ENCODE results near the gene LSM14B. TPM values are rescaled to one million over a fixed set of nuclear protein-coding genes. Genes with fewer than 3 reads are reported as not detected.
A peak's percentile ranks its signal among the peaks of the same experiment; 100 is the strongest.

The LSM14B gene
- polyA plus RNA-seq, 6 donors from 2014 or later, result 1.1 to 3.4 (median 1.2) TPM; not detected in 1

DNA sequence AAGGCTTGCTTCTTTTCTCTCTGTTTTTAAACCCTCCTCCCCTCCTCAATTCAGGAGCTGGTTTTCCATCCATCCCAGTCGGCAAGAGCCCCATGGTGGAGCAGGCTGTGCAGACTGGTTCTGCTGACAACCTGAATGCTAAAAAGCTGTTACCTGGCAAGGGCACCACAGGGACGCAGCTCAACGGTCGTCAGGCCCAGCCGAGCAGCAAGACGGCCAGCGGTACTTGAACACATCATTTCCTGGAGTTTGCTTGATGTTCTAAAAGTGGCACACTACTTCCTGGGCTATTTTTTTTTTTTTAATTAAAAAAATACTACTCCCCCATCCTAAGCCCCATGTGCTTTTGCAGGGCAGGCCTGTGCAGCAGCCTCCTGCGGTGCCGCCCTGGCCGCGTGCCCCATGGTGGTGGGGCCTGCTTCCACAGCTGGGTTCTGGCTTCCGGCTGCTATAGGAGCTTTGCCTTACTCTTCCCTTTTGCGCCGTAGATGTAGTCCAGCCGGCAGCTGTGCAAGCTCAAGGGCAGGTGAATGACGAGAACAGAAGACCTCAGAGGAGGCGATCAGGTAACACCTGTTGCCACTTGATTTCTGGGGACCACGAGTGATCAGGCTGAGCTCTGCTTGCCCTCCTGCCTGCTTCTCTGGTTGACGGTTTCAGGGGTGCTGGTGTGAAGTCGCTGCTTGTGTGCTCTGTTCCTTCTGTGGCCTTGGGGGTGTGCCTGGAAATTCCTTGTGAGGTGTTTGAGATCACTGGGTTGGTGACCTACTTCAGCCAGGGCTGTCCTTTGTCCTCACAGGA, 7.7 kb downstream of the LSM14B start:
- Mint-ChIP-seq H3K9me3 (no peaks in the 10 kb centered on the region), H3K36me3 (peaks cover 20 to 22% of the 10 kb centered on the region in 2 donors), H3K4me3 (peak overlapping the region in 6 of 8 donors; percentile 38 to 67 (median 58)), H3K27ac (peak overlapping the region; percentile 41 to 96 (median 80)), H3K27me3 (no peaks in the 10 kb centered on the region), H3K4me1 (peaks cover 24 to 64% (median 48%) of the 10 kb centered on the region in 3 donors)
- DNase-seq, result no peak
- ATAC-seq (ENCODE audit: low read depth in 2 of 2), result peak; percentile 28 to 49

DNA sequence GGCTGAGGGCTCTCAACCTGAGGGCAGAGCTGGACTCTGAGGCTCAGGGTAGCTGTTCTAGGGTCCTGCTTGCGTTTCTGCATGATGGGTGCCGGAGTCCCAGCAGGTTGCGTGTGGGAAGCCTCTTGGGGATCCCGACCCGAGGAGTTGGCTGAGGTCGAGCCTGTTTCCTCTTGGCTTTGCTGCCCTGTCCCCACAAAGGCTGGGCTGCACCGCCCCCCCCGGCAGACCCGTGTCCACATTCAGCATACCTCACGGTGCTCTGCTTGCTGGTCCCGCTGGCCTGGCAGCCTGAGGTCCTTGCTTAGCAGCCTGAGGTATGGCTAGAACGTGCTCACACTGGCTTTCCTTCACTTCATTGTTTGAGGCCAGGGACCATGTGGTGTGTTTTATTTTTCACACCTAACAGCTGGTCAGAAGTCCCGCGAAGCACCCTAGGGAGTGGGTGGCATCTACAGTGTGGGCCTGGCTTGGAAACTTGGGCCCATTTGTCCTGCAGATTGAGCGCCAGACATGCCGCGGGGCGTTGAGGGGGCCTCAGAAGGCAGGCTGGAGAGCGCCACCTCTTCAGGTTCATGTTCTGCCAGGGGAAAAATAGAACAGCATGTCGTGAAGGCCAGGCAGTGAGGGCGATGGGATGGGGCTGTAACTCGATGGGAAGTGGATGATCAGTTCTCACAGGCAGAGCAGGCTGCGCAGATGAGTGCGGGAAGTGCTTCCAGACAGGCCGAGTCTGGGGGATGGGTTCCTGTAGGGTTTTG, 9.5 kb downstream of the LSM14B start:
- Mint-ChIP-seq H3K27me3 (no peaks in the 10 kb centered on the region), H3K4me3 (peak overlapping the region in 5 of 8 donors; percentile 32 to 77 (median 71)), H3K27ac (peak overlapping the region in 3 of 6 donors; percentile 36 to 94 (median 78)), H3K36me3 (peaks cover 27 to 29% of the 10 kb centered on the region in 2 donors), H3K4me1 (peaks cover 28 to 61% (median 54%) of the 10 kb centered on the region in 3 donors), H3K9me3 (no peaks in the 10 kb centered on the region)
- no peak for DNase-seq
- ATAC-seq (ENCODE audit: low read depth in 2 of 2), result no peak

DNA sequence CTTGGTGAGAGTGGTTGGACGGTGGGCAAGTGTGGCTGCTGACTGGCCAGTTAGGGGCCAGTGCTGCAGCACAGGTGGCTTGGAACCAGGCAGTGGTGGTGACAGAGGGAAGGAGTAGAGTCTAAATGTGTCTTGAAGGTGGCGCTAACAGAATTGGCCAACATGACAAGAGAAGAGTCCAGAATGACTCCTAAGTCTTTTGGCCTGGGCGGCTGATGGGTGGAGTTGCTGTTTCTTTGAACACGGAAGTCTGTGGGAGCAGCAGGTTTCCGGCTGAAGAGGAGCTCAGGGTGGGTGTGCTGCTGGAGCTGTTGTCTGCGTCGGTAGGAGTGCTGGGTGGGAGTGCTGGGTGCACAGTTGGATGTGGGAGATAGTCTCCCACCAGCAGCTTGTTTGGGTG, 10.1 kb downstream of the LSM14B start:
- no peaks in the 10 kb centered on the region for H3K9me3 Mint-ChIP-seq
- ATAC-seq (ENCODE audit: low read depth in 2 of 2) (no peak), DNase-seq (no peak)
- peak overlapping the region in 6 of 8 donors; percentile 38 to 77 (median 58) for H3K4me3 Mint-ChIP-seq
- peak overlapping the region in 4 of 6 donors; percentile 36 to 94 (median 82) for H3K27ac Mint-ChIP-seq
- peaks cover 27 to 63% (median 57%) of the 10 kb centered on the region in 3 donors for H3K4me1 Mint-ChIP-seq
- no peaks in the 10 kb centered on the region for H3K27me3 Mint-ChIP-seq
- peaks cover 23 to 28% of the 10 kb centered on the region in 2 donors for H3K36me3 Mint-ChIP-seq

DNA sequence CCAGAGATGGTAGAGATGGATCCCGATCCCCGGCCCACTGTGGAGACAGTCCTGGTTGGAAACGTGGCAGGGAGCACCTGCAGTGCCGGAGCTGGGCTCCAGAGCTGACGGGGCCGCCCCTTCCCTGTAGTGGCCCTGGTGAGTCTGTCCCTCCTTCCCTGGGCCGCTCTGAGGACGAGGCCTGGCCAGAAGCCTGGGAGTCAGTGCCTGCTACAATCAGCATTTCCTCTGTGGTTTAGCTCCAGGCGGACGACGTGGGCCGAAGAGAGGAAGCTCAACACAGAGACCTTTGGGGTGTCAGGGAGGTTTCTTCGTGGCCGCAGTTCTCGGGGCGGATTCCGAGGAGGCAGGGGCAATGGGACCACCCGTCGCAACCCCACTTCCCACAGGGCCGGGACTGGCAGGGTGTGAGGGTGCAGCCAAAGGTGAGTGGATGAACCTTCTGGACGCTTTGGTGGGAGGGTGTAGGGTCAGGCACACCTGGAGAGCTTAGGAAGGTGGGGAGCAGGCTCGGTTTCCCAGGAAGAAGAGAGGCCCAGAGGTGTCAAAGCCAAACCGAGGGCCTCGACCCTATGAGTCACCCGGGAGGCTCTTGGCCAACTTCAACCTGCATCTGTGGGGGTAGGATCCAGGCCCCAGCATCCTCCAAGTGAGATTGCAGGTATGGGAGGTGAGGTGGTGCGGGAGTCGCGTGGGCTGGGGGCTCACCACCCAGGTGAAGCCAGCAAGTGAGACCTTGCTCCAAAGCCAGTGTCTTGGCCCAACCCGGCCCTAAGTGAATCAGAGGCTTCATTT, 11.0 kb downstream of the LSM14B start:
- Mint-ChIP-seq H3K27ac (peak overlapping the region in 3 of 6 donors; percentile 59 to 81 (median 59)), H3K4me1 (peaks cover 28 to 64% (median 48%) of the 10 kb centered on the region in 3 donors), H3K4me3 (no peak overlapping the region), H3K36me3 (peaks cover 27 to 28% of the 10 kb centered on the region in 2 donors), H3K9me3 (no peaks in the 10 kb centered on the region), H3K27me3 (no peaks in the 10 kb centered on the region)
- no peak for DNase-seq
- no peak for ATAC-seq (ENCODE audit: low read depth in 2 of 2)

DNA sequence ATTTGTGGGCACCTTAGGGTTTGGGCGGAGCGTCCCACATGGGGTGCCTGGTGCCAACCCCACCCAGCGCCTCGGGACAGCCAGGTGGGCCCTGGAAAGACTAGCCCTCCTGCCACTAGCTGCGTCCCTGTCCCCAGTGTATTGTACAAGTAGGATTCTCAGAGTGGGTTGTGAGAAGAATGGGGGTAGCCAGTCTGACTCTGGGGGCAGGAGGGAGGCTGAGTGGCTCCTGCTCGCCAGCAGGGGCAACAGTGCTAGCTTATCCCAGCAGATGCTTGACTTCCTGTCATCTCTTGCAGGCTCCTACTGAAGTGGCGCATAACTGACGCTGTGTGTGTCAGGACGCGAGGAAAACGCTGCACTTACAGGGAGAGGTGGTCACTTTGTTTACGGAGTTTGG, 11.6 kb downstream of the LSM14B start:
- ATAC-seq (ENCODE audit: low read depth in 2 of 2) (no peak), DNase-seq (no peak)
- Mint-ChIP-seq H3K4me3 (peak overlapping the region in 1 of 8 donors; percentile 3), H3K27me3 (no peaks in the 10 kb centered on the region), H3K4me1 (peaks cover 29 to 60% (median 42%) of the 10 kb centered on the region in 3 donors), H3K36me3 (peaks cover 24 to 25% of the 10 kb centered on the region in 2 donors), H3K9me3 (no peaks in the 10 kb centered on the region), H3K27ac (peak overlapping the region in 2 of 6 donors; percentile 59 to 81)

DNA sequence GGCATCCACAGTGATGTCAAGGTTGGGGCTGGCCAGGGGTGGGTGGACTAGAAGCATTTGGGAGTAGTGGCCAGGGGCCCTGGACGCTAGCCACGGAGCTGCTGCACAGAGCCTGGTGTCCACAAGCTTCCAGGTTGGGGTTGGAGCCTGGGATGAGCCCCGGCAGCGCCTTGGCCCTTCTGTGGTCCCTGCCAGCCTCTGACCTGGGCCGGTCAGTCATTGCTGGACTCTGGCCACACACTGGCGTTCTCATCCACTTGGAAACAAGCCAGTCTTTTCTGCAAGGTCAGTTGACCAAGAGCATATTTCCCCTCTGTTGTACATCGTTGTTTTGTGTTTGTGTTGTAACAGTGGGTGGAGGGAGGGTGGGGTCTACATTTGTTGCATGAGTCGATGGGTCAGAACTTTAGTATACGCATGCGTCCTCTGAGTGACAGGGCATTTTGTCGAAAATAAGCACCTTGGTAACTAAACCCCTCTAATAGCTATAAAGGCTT, 12.5 kb downstream of the LSM14B start:
- no peak for DNase-seq
- no peak for ATAC-seq (ENCODE audit: low read depth in 2 of 2)
- Mint-ChIP-seq H3K27ac (peak overlapping the region in 1 of 6 donors; percentile 36), H3K27me3 (no peaks in the 10 kb centered on the region), H3K9me3 (no peaks in the 10 kb centered on the region), H3K4me3 (no peak overlapping the region), H3K4me1 (peaks cover 29 to 52% (median 35%) of the 10 kb centered on the region in 3 donors), H3K36me3 (peaks cover 23 to 25% of the 10 kb centered on the region in 2 donors)

DNA sequence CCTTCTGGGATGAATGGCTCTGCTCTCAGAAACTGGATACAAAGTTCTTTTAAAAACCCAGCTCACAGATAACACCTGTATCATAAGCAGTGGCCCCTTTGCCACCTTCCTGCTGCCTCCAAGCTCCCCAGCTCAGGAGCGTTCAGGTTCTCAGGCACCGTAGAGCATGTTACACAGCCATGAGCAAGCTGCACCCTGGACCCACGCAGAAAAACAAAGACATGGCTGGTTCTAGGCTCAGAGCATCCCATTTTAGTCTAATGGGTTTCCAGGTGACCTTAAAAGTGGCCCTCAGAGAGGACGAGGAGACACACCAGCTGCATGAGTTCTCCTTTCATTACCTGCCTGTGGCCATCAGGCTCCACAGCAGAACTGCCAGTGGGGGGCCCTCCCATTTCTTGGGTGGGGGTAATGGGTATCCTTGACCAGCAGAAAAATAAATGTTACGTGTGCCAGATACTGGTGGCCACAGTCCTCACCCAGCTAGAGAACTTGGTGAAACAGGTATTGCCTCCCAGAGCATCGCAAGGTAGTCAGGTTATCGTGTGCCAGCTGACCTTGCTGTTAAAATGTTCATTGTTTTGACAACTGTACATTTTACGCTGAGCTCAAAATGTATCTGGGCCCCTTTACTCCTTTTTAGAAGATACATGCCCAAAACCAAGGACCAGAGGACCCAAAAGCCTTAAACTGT, 13.4 kb downstream of the LSM14B start:
- DNase-seq (no peak), ATAC-seq (ENCODE audit: low read depth in 2 of 2) (no peak)
- peak overlapping the region in 1 of 6 donors; percentile 38 for H3K27ac Mint-ChIP-seq
- H3K27me3 Mint-ChIP-seq, result no peaks in the 10 kb centered on the region
- peaks cover 23 to 25% of the 10 kb centered on the region in 2 donors for H3K36me3 Mint-ChIP-seq
- H3K4me1 Mint-ChIP-seq, result peaks cover 29 to 51% (median 33%) of the 10 kb centered on the region in 3 donors
- peak overlapping the region in 1 of 8 donors; percentile 61 for H3K4me3 Mint-ChIP-seq
- H3K9me3 Mint-ChIP-seq, result no peaks in the 10 kb centered on the region

DNA sequence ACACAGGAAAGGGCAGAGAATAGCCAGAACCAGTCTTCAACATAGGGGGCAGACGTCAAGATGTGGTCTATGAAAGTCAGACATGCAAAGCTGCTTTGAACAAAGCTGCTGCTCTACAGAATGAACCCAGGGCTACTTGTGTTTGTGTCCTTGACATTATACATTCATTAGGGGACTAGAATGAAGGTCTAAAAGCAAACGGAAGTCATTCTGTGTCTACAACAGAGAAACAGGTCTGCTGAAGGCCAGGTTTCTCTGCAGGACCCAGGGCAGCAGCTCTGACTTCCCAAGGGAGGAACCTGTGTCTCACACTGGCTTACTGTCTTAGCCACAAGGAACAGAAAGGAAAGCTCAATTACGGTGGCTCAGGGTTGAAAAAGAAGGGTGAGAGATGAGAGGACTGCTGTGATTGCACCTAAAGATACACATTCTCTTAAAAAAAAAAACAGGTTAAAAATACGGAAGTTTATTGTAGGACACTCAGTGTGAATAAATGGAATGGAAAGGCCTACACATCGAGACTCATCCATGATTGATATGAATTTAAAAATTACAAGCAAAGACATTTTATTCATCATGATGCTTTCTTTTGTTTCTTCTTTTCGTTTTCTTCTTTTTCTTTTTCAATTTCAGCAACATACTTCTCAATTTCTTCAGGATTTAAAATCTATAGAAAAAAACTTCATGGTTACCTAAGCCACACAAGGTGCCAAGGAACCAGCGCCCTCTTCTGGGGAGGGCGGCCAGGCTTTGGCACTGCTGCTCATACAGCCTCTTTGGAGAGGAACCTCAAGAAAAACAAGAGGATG, 14.2 kb downstream of the LSM14B start:
- no peaks in the 10 kb centered on the region for H3K9me3 Mint-ChIP-seq
- H3K4me3 Mint-ChIP-seq, result peak overlapping the region in 2 of 8 donors; percentile 3 to 61
- peaks cover 31 to 51% (median 33%) of the 10 kb centered on the region in 3 donors for H3K4me1 Mint-ChIP-seq
- peak overlapping the region in 5 of 6 donors; percentile 27 to 86 (median 66) for H3K27ac Mint-ChIP-seq
- no peaks in the 10 kb centered on the region for H3K27me3 Mint-ChIP-seq
- DNase-seq, result peak; percentile 63
- peak; percentile 87 to 94 for ATAC-seq (ENCODE audit: low read depth in 2 of 2)
- peaks cover 19 to 23% of the 10 kb centered on the region in 2 donors for H3K36me3 Mint-ChIP-seq

DNA sequence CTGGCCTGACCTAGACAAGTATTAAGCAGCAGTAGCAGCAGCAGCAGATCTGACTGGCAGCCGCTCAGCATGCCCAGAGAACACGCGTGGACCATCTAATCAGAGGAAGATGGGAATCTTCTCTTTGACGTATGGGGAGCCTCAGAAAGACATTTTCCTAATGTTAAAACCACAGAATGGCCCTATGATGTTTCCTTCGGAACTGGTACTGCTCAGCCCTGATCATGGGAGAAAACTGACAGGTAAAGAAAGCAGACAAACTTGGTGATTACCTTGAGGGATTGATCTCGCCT, 14.8 kb downstream of the LSM14B start:
- DNase-seq, result no peak
- Mint-ChIP-seq H3K4me1 (peaks cover 34 to 53% (median 34%) of the 10 kb centered on the region in 3 donors), H3K9me3 (no peaks in the 10 kb centered on the region), H3K27ac (peak overlapping the region in 5 of 6 donors; percentile 27 to 86 (median 66)), H3K4me3 (peak overlapping the region in 1 of 8 donors; percentile 61), H3K27me3 (no peaks in the 10 kb centered on the region), H3K36me3 (peaks cover 19 to 22% of the 10 kb centered on the region in 2 donors)
- no peak for ATAC-seq (ENCODE audit: low read depth in 2 of 2)

DNA sequence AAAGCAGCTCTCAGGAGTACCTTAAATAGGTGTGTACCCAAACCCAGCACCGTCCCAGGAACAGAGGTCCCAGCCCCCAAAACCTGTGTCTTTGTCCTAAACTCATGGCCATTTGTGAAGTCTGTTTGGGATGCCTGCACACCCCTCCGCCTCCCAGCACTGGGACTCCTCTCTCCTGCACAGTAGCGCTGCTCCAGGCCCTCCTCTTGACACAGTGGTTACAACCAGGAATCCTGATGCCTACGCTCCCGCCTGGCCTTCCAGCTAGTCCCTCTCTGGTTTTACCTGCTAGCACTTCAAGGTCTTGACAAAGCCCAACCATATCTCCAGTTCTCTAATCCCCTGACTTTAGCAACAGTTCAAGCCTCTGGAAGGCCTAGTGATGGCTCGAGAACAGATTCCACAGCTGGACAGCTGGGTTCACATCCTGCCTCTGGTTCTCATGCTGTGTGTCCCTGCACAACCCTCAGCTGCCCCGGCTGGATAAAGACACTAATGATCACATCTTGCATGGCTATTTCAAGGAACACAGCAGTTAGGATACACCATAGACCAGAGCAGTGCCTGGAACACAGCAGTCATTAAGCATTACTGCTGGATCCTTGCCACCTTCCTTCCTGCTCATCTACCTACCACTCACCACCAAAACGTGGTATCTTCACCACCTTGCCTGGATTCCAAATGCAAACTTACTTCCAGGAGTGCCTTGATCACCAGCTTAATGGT, 15.4 kb downstream of the LSM14B start:
- H3K27me3 Mint-ChIP-seq, result no peaks in the 10 kb centered on the region
- H3K27ac Mint-ChIP-seq, result peak overlapping the region in 4 of 6 donors; percentile 7 to 76 (median 68)
- peaks cover 18 to 19% of the 10 kb centered on the region in 2 donors for H3K36me3 Mint-ChIP-seq
- DNase-seq (no peak), ATAC-seq (ENCODE audit: low read depth in 2 of 2) (no peak)
- no peaks in the 10 kb centered on the region for H3K9me3 Mint-ChIP-seq
- peak overlapping the region in 2 of 8 donors; percentile 3 to 61 for H3K4me3 Mint-ChIP-seq
- H3K4me1 Mint-ChIP-seq, result peaks cover 31 to 51% (median 31%) of the 10 kb centered on the region in 3 donors

DNA sequence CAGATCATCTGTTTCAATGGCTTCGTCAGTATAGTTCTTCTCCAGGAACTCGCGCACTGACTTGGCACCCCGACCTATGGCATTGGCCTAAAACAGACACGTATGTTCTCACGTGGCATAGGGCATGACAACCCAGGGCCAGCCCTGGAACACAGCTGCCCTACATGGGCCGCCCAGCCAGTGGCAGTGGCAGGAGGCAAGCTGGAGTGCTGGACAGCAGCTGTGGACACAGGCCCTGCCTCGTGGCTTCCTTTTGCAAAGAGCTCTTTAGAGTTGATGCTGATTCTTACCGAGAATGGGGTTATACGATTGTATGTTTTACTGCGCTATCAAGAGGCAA, 15.9 kb downstream of the LSM14B start:
- DNase-seq (no peak), ATAC-seq (ENCODE audit: low read depth in 2 of 2) (no peak)
- H3K4me1 Mint-ChIP-seq, result peaks cover 30 to 49% (median 31%) of the 10 kb centered on the region in 3 donors
- peak overlapping the region in 2 of 8 donors; percentile 25 to 76 for H3K4me3 Mint-ChIP-seq
- peaks cover 18 to 19% of the 10 kb centered on the region in 2 donors for H3K36me3 Mint-ChIP-seq
- peak overlapping the region in 1 of 6 donors; percentile 63 for H3K27ac Mint-ChIP-seq
- no peaks in the 10 kb centered on the region for H3K9me3 Mint-ChIP-seq
- H3K27me3 Mint-ChIP-seq, result no peaks in the 10 kb centered on the region

Data from naive B cell (primary cell).